HepG2 (cell line): ENCODE results near the gene PCCB. TPM values are rescaled to one million over a fixed set of nuclear protein-coding genes. Genes with fewer than 3 reads are reported as not detected.

ENCODE experiments used
- CEBPZ ChIP-seq: IDR thresholded peaks from 2 replicates; pipeline ENCODE4 v1.6.1; 2012; ENCODE audit warnings: low read length, improper control_type of control experiment
- ESRRA ChIP-seq: sonication (generic); formaldehyde crosslinking; IDR thresholded peaks from 2 replicates; pipeline ENCODE4 v1.5.1; 2020; ENCODE audit warnings: mild to moderate bottlenecking, low read depth, missing genetic modification reagents
- FOXO4 ChIP-seq: sonication (generic); formaldehyde crosslinking; conservative IDR thresholded peaks from 2 replicates; pipeline ENCODE4 v1.8.1; 2023; ENCODE audit warnings: missing genetic modification reagents
- HDAC6 ChIP-seq: fragments of 200-600 bp; sonication (generic); IDR thresholded peaks from 2 replicates; pipeline ENCODE4 v1.7.0; 2017; ENCODE audit warnings: mild to moderate bottlenecking, antibody characterized with exemption, low read length, low read depth
- KDM5B ChIP-seq: sonication (generic); formaldehyde crosslinking; IDR thresholded peaks from 2 replicates; pipeline ENCODE4 v1.4.0; 2020; ENCODE audit warnings: missing genetic modification reagents, mild to moderate bottlenecking, borderline replicate concordance
- MTF2 ChIP-seq: sonication (generic); formaldehyde crosslinking; IDR thresholded peaks from 2 replicates; pipeline ENCODE4 v1.5.0; 2020; ENCODE audit warnings: missing genetic modification reagents, borderline replicate concordance
- NFYB ChIP-seq: sonication (generic); formaldehyde crosslinking; IDR thresholded peaks from 2 replicates; pipeline ENCODE4 v1.4.0; 2020; ENCODE audit warnings: missing genetic modification reagents
- NR1H2 ChIP-seq: sonication (generic); formaldehyde crosslinking; IDR thresholded peaks from 2 replicates; pipeline ENCODE4 v1.8.1; 2022; ENCODE audit warnings: low read depth, missing genetic modification reagents, borderline replicate concordance
- PLRG1 ChIP-seq: fragments of 450-650 bp; conservative IDR thresholded peaks from 2 replicates; pipeline ENCODE4 v1.6.1; 2016
- RBAK ChIP-seq: sonication (generic); formaldehyde crosslinking; IDR thresholded peaks from 2 replicates; pipeline ENCODE4 v1.5.1; 2020; ENCODE audit warnings: mild to moderate bottlenecking, missing genetic modification reagents
- SSRP1 ChIP-seq: IDR thresholded peaks from 2 replicates; pipeline ENCODE4 v1.6.1; 2016; ENCODE audit warnings: control low read depth
- ZFP41 ChIP-seq: sonication (generic); formaldehyde crosslinking; IDR thresholded peaks from 2 replicates; pipeline ENCODE4 v1.4.0; 2020; ENCODE audit warnings: mild to moderate bottlenecking, missing genetic modification reagents, borderline replicate concordance
- ZKSCAN8 ChIP-seq: IDR thresholded peaks from 2 replicates; pipeline ENCODE4 v1.6.1; 2016; ENCODE audit warnings: borderline replicate concordance, missing genetic modification reagents, missing compliant biosample characterization
- ZNF12 ChIP-seq: sonication (generic); formaldehyde crosslinking; IDR thresholded peaks from 2 replicates; pipeline ENCODE4 v1.5.0; 2020; ENCODE audit warnings: missing genetic modification reagents
- ZNF546 ChIP-seq: sonication (generic); formaldehyde crosslinking; conservative IDR thresholded peaks from 2 replicates; pipeline ENCODE4 v1.8.1; 2023; ENCODE audit warnings: mild to moderate bottlenecking, missing genetic modification reagents
- ZNF614 ChIP-seq: IDR thresholded peaks from 2 replicates; pipeline ENCODE4 v1.6.1; 2018; ENCODE audit warnings: missing biosample characterization, missing genetic modification reagents, inconsistent platforms, borderline replicate concordance
- ZNF670 ChIP-seq: sonication (generic); formaldehyde crosslinking; IDR thresholded peaks from 2 replicates; pipeline ENCODE4 v1.8.0; 2022; ENCODE audit warnings: mild to moderate bottlenecking, missing genetic modification reagents, borderline replicate concordance
- ZNF746 ChIP-seq: sonication (generic); formaldehyde crosslinking; IDR thresholded peaks from 2 replicates; pipeline ENCODE4 v1.8.0; 2022; ENCODE audit warnings: mild to moderate bottlenecking, missing genetic modification reagents
- ZNF782 ChIP-seq: sonication (generic); formaldehyde crosslinking; IDR thresholded peaks from 2 replicates; pipeline ENCODE4 v1.4.0; 2020; ENCODE audit warnings: missing genetic modification reagents, mild to moderate bottlenecking, borderline replicate concordance
- ZNF839 ChIP-seq: sonication (generic); formaldehyde crosslinking; IDR thresholded peaks from 2 replicates; pipeline ENCODE4 v1.4.0; 2020; ENCODE audit warnings: missing genetic modification reagents, mild to moderate bottlenecking, borderline replicate concordance
- polyA plus RNA-seq, 8 experiments: library from polyadenylated mRNA; depleted of rRNA in 3 of 8; stranded (reverse) in 7 of 8; unstranded in 1 of 8; fragments of >200 nt; fragmentation: Illumina TruSeq in 4 of 8; extraction: Trizol in 4 of 8; gene quantifications; 2 replicates each; pipeline versions ENCODE4 v1.2.1 to v1.2.3, GENCODE V29; 2011 to 2016; ENCODE audit warnings: low read depth in 4 of 8, missing spikeins in 1 of 8, mixed read lengths in 1 of 8; ENCODE audit not compliant: insufficient read depth in 1 of 8
- total RNA-seq, 5 experiments: library from RNA; depleted of rRNA; stranded (reverse); fragments of >200 nt; fragmentation: Illumina TruSeq; extraction: Trizol; gene quantifications; 2 replicates each; pipeline ENCODE4 v1.2.3, GENCODE V29; 2016; ENCODE audit warnings: low read depth in 1 of 5
- TF ChIP-seq, protein P1 (sequence below): sonication (generic); formaldehyde crosslinking; IDR thresholded peaks from 2 replicates; pipeline ENCODE4 v1.8.0; 2022; ENCODE audit warnings: mild to moderate bottlenecking, missing genetic modification reagents; ENCODE audit not compliant: insufficient replicate concordance
- TF ChIP-seq, protein P2 (sequence below): sonication (generic); formaldehyde crosslinking; IDR thresholded peaks from 2 replicates; pipeline ENCODE4 v1.4.0; 2020; ENCODE audit warnings: missing genetic modification reagents

The PCCB gene
- total and polyA plus RNA-seq, 2 of the 13 experiments (the other 11 are each of a cell fraction or from before 2014, with no cell fraction given): 84.1 to 88.7 TPM

DNA sequence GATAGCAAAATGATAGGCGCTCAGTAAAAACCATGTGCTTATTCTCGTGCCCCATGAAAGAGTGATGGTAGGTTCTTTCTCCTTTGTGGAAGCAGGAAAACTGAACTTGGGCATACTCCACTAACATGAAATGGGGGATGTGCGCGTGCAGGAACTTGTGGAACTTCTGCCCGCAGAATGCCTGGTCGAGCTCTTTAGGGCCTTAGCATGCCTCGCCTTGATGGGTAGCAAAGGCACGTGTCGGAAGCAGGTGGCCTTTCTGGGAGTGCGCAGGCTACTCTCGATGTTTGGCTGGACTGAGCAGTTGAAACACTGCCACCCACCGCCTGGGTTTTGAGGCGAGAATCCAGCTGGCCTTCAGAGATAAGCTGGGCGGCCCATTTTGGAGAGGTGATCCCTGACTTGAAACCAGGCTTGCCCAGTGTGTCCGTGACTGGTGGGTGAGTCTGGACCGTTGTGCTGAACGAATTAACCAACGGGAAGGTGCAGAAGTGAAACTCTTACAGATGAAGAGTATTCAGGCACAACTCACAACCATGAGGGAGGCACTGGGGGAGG lies 842 bp downstream of the PCCB start (continued):
- TF ChIP-seq, protein P1, sequence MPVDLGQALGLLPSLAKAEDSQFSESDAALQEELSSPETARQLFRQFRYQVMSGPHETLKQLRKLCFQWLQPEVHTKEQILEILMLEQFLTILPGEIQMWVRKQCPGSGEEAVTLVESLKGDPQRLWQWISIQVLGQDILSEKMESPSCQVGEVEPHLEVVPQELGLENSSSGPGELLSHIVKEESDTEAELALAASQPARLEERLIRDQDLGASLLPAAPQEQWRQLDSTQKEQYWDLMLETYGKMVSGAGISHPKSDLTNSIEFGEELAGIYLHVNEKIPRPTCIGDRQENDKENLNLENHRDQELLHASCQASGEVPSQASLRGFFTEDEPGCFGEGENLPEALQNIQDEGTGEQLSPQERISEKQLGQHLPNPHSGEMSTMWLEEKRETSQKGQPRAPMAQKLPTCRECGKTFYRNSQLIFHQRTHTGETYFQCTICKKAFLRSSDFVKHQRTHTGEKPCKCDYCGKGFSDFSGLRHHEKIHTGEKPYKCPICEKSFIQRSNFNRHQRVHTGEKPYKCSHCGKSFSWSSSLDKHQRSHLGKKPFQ (CRISPR knock-in tag): peak; percentile 88
- TF ChIP-seq HDAC6 (no peak), ZNF782 (peak; percentile 86; the same call in 1 of the 2 replicates), KDM5B (peak; percentile 88), SSRP1 (CRISPR knock-in tag) (peak; percentile 38; the same call in 1 of the 2 replicates), ESRRA (no peak), MTF2 (CRISPR knock-in tag) (no peak; the same call in 1 of the 2 replicates), ZNF546 (CRISPR knock-in tag) (peak; percentile 55; the same call in 1 of the 2 replicates), ZNF839 (no peak), ZNF12 (CRISPR knock-in tag) (peak; percentile 74; the same call in 1 of the 2 replicates), ZFP41 (CRISPR knock-in tag) (peak; percentile 92; the same call in 1 of the 2 replicates), FOXO4 (CRISPR knock-in tag) (0 out of 2 replicates have a peak, but pooled peaks have one; percentile 86), ZNF746 (CRISPR knock-in tag) (no peak; the same call in 1 of the 2 replicates), PLRG1 (no peak), RBAK (CRISPR knock-in tag) (no peak), ZKSCAN8 (CRISPR knock-in tag) (no peak), ZNF614 (CRISPR knock-in tag) (no peak), NR1H2 (CRISPR knock-in tag) (no peak), ZNF670 (CRISPR knock-in tag) (no peak), NFYB (CRISPR knock-in tag) (no peak), CEBPZ (no peak)
- TF ChIP-seq, protein P2, sequence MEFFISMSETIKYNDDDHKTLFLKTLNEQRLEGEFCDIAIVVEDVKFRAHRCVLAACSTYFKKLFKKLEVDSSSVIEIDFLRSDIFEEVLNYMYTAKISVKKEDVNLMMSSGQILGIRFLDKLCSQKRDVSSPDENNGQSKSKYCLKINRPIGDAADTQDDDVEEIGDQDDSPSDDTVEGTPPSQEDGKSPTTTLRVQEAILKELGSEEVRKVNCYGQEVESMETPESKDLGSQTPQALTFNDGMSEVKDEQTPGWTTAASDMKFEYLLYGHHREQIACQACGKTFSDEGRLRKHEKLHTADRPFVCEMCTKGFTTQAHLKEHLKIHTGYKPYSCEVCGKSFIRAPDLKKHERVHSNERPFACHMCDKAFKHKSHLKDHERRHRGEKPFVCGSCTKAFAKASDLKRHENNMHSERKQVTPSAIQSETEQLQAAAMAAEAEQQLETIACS: peak; percentile 59; the same call in 1 of the 2 replicates
